Naive B cell (primary cell): ENCODE results near the gene CCL7. TPM values are rescaled to one million over a fixed set of nuclear protein-coding genes. Genes with fewer than 3 reads are reported as not detected.
A peak's percentile ranks its signal among the peaks of the same experiment; 100 is the strongest.
"Not testable (repeated sequence)": the region's sequence is repeated elsewhere in the genome, so short reads cannot be mapped to it uniquely, and the experiment has no call there.

Experiments
- ATAC-seq, 2 donors: fragments of 150-1000 bp; cut with Tn5 transposase; 2 replicates each; pipeline ENCODE4 v1.10.0; 2021; ENCODE audit warnings: low read depth in 2 of 2, mild to moderate bottlenecking in 2 of 2, moderate library complexity in 2 of 2
- DNase-seq: peaks from one replicate; pipeline ENCODE4 v3.0.0; 2022
- H3K27ac Mint-ChIP-seq, 6 donors: one replicate each; pipeline ENCODE4 v1.8.0; 2020 to 2022; ENCODE audit warnings: mild to moderate bottlenecking in 6 of 6, mixed read lengths in 6 of 6, moderate library complexity in 5 of 6, inconsistent platforms in 2 of 6
- H3K27me3 Mint-ChIP-seq, 3 donors: one replicate each; pipeline ENCODE4 v1.8.0; 2021 to 2022; ENCODE audit warnings: mixed read lengths in 3 of 3, mild to moderate bottlenecking in 1 of 3
- H3K36me3 Mint-ChIP-seq, 2 donors: one replicate each; pipeline ENCODE4 v1.8.0; 2020 to 2022; ENCODE audit warnings: mixed read lengths in 2 of 2, inconsistent platforms in 1 of 2, mild to moderate bottlenecking in 1 of 2
- H3K4me1 Mint-ChIP-seq, 3 donors: one replicate each; pipeline ENCODE4 v1.8.0; 2020 to 2022; ENCODE audit warnings: mixed read lengths in 3 of 3, inconsistent platforms in 1 of 3, mild to moderate bottlenecking in 1 of 3, moderate library complexity in 1 of 3
- H3K4me3 Mint-ChIP-seq, 8 donors: one replicate each; pipeline ENCODE4 v1.8.0; 2020 to 2022; ENCODE audit warnings: mild to moderate bottlenecking in 8 of 8, mixed read lengths in 8 of 8, moderate library complexity in 8 of 8, inconsistent platforms in 2 of 8
- H3K9me3 Mint-ChIP-seq, 7 donors: one replicate each; pipeline ENCODE4 v1.8.0; 2020 to 2022; ENCODE audit warnings: mixed read lengths in 7 of 7, mild to moderate bottlenecking in 5 of 7, inconsistent platforms in 2 of 7, moderate library complexity in 1 of 7
- polyA plus RNA-seq, 6 donors: library from polyadenylated mRNA; unstranded; fragments of 300-500 nt; fragmentation: Illumina TruSeq; gene quantifications; one replicate each; pipeline ENCODE4 v1.2.3, GENCODE V29; 2021; ENCODE audit warnings: low read depth in 6 of 6

Gene CCL7
- polyA plus RNA-seq = not detected

- no peak for DNase-seq
- H3K4me1 Mint-ChIP-seq = no peaks in the 10 kb centered on the region
- peaks cover 0 to 7% of the 10 kb centered on the region in 2 donors for H3K36me3 Mint-ChIP-seq
- H3K9me3 Mint-ChIP-seq = peaks cover 0 to under 1% (median 0%) of the 10 kb centered on the region in 7 donors
- peak within 1 kb of the TSS in 1 of 6 donors; percentile 13 for H3K27ac Mint-ChIP-seq
- no peak for ATAC-seq
- H3K4me3 Mint-ChIP-seq = no peak within 1 kb of the TSS
- peaks cover 49 to 92% (median 76%) of the 10 kb centered on the region in 3 donors for H3K27me3 Mint-ChIP-seq
Measured at GRCh38 chr17:34269969-34270368, at the start of gene CCL7. CCL7 (plus strand) TSS chr17:34270221; CDS start chr17:34270291, 70 bp downstream.

- DNase-seq (no peak), ATAC-seq (no peak)
- Mint-ChIP-seq H3K27ac (no peak overlapping the region), H3K4me3 (no peak overlapping the region), H3K36me3 (peaks cover 0 to 12% of the 10 kb centered on the region in 2 donors), H3K4me1 (peaks cover 0 to 8% (median 4%) of the 10 kb centered on the region in 3 donors), H3K27me3 (peaks cover 30 to 55% (median 42%) of the 10 kb centered on the region in 3 donors), H3K9me3 (peaks cover 0 to 22% (median 8%) of the 10 kb centered on the region in 7 donors)
Measured at GRCh38 chr17:34220752-34221395, 49.1 kb upstream of the CCL7 start.

GRCh38 chr17:34221411-34221810, 48.6 kb upstream of the CCL7 start:
- no peak for DNase-seq
- Mint-ChIP-seq H3K27ac (no peak overlapping the region), H3K27me3 (peaks cover 25 to 50% (median 37%) of the 10 kb centered on the region in 3 donors), H3K36me3 (peaks cover 0 to 7% of the 10 kb centered on the region in 2 donors), H3K9me3 (peaks cover 0 to 17% (median 8%) of the 10 kb centered on the region in 7 donors), H3K4me3 (no peak overlapping the region), H3K4me1 (peaks cover 0 to 8% (median 4%) of the 10 kb centered on the region in 3 donors)
- ATAC-seq = no peak

GRCh38 chr17:34222722-34223497, 47.1 kb upstream of the CCL7 start:
- ATAC-seq (no peak), DNase-seq (no peak)
- H3K27ac Mint-ChIP-seq = no peak overlapping the region
- peaks cover 0 to 10% (median 3%) of the 10 kb centered on the region in 7 donors for H3K9me3 Mint-ChIP-seq
- no peak overlapping the region for H3K4me3 Mint-ChIP-seq
- H3K4me1 Mint-ChIP-seq = peaks cover under 1 to 19% (median 14%) of the 10 kb centered on the region in 3 donors
- H3K27me3 Mint-ChIP-seq = peaks cover 25 to 45% (median 25%) of the 10 kb centered on the region in 3 donors
- peaks cover 0 to 7% of the 10 kb centered on the region in 2 donors for H3K36me3 Mint-ChIP-seq

GRCh38 chr17:34225046-34225445, 45.0 kb upstream of the CCL7 start:
- no peak for ATAC-seq

GRCh38 chr17:34226011-34226743, 43.8 kb upstream of the CCL7 start:
- Mint-ChIP-seq H3K27me3 (peaks cover 11 to 47% (median 21%) of the 10 kb centered on the region in 3 donors), H3K4me3 (no peak overlapping the region), H3K36me3 (peaks cover 0 to 7% of the 10 kb centered on the region in 2 donors), H3K9me3 (peaks cover 0 to 13% (median 8%) of the 10 kb centered on the region in 7 donors), H3K27ac (peak overlapping the region in 1 of 6 donors; percentile 68), H3K4me1 (peaks cover 5 to 19% (median 14%) of the 10 kb centered on the region in 3 donors)
- DNase-seq (no peak), ATAC-seq (no peak)

More at GRCh38 chr17:34225046-34225445, 45.0 kb upstream of the CCL7 start:
- Mint-ChIP-seq H3K36me3 (peaks cover 0 to 7% of the 10 kb centered on the region in 2 donors), H3K4me1 (peaks cover 5 to 19% (median 14%) of the 10 kb centered on the region in 3 donors), H3K27ac (peak overlapping the region in 1 of 6 donors; percentile 33), H3K27me3 (peaks cover 17 to 44% (median 18%) of the 10 kb centered on the region in 3 donors), H3K4me3 (no peak overlapping the region), H3K9me3 (peaks cover 0 to 10% (median 4%) of the 10 kb centered on the region in 7 donors)
- no peak for DNase-seq

GRCh38 chr17:34226744-34227034, 43.3 kb upstream of the CCL7 start:
- Mint-ChIP-seq H3K4me1 (peaks cover 5 to 19% (median 14%) of the 10 kb centered on the region in 3 donors), H3K27ac (peak overlapping the region in 1 of 6 donors; percentile 68), H3K27me3 (peaks cover 6 to 43% (median 20%) of the 10 kb centered on the region in 3 donors), H3K4me3 (peak overlapping the region in 1 of 8 donors; percentile 31), H3K36me3 (peaks cover 0 to 7% of the 10 kb centered on the region in 2 donors), H3K9me3 (peaks cover 0 to 13% (median 8%) of the 10 kb centered on the region in 7 donors)
- no peak for ATAC-seq
- DNase-seq = no peak

GRCh38 chr17:34227293-34227692, 42.7 kb upstream of the CCL7 start:
- peaks cover 0 to 37% (median 14%) of the 10 kb centered on the region in 3 donors for H3K27me3 Mint-ChIP-seq
- not testable (repeated sequence) for DNase-seq, ATAC-seq, H3K36me3 Mint-ChIP-seq
- H3K4me3 Mint-ChIP-seq = peak overlapping the region in 2 of 8 donors; percentile 62 to 66
- peaks cover 5 to 19% (median 14%) of the 10 kb centered on the region in 3 donors for H3K4me1 Mint-ChIP-seq
- H3K27ac Mint-ChIP-seq = peak overlapping the region in 1 of 6 donors; percentile 31
- peaks cover 0 to 13% (median 8%) of the 10 kb centered on the region in 7 donors for H3K9me3 Mint-ChIP-seq

- peak overlapping the region in 2 of 6 donors; percentile 31 to 46 for H3K27ac Mint-ChIP-seq
- no peak for DNase-seq
- H3K36me3 Mint-ChIP-seq = peaks cover 0 to 7% of the 10 kb centered on the region in 2 donors
- peaks cover 0 to 33% (median 11%) of the 10 kb centered on the region in 3 donors for H3K27me3 Mint-ChIP-seq
- peak overlapping the region in 4 of 8 donors; percentile 3 to 66 (median 53) for H3K4me3 Mint-ChIP-seq
- peaks cover 0 to 13% (median 8%) of the 10 kb centered on the region in 7 donors for H3K9me3 Mint-ChIP-seq
- peaks cover 5 to 22% (median 14%) of the 10 kb centered on the region in 3 donors for H3K4me1 Mint-ChIP-seq
- ATAC-seq = no peak
Measured at GRCh38 chr17:34227707-34228106, 42.3 kb upstream of the CCL7 start.

- Mint-ChIP-seq H3K9me3 (peaks cover 0 to 13% (median 8%) of the 10 kb centered on the region in 7 donors), H3K27ac (no peak overlapping the region), H3K4me1 (peaks cover 14 to 32% (median 19%) of the 10 kb centered on the region in 3 donors), H3K27me3 (peaks cover 0 to 32% (median 6%) of the 10 kb centered on the region in 3 donors), H3K36me3 (peaks cover 0 to 7% of the 10 kb centered on the region in 2 donors), H3K4me3 (no peak overlapping the region)
- no peak for ATAC-seq
- no peak for DNase-seq
Measured at GRCh38 chr17:34228781-34229180, 41.2 kb upstream of the CCL7 start.

- Mint-ChIP-seq H3K9me3 (peaks cover 0 to 13% (median 8%) of the 10 kb centered on the region in 7 donors), H3K4me3 (no peak overlapping the region)
- DNase-seq = no peak
Measured at GRCh38 chr17:34230342-34230741, 39.7 kb upstream of the CCL7 start.

GRCh38 chr17:34234616-34235015, 35.4 kb upstream of the CCL7 start:
- peaks cover 16 to 25% (median 18%) of the 10 kb centered on the region in 3 donors for H3K4me1 Mint-ChIP-seq
- H3K9me3 Mint-ChIP-seq = peaks cover 0 to 9% (median 2%) of the 10 kb centered on the region in 7 donors
- H3K36me3 Mint-ChIP-seq = peaks cover 0 to 4% of the 10 kb centered on the region in 2 donors
- peaks cover 0 to 20% (median 3%) of the 10 kb centered on the region in 3 donors for H3K27me3 Mint-ChIP-seq
- DNase-seq = no peak
- H3K27ac Mint-ChIP-seq = peak overlapping the region in 3 of 6 donors; percentile 48 to 79 (median 66)
- H3K4me3 Mint-ChIP-seq = peak overlapping the region in 1 of 8 donors; percentile 41
- no peak for ATAC-seq

More at GRCh38 chr17:34230342-34230741, 39.7 kb upstream of the CCL7 start:
- Mint-ChIP-seq H3K36me3 (peaks cover 0 to 7% of the 10 kb centered on the region in 2 donors), H3K27me3 (peaks cover 0 to 30% (median 3%) of the 10 kb centered on the region in 3 donors), H3K4me1 (peaks cover 18 to 40% (median 24%) of the 10 kb centered on the region in 3 donors), H3K27ac (no peak overlapping the region)
- ATAC-seq = no peak
